WTC11 (cell line): ENCODE measurements around the gene CCDC8. TPM values are rescaled to one million over a fixed set of nuclear protein-coding genes. Genes with fewer than 3 reads are reported as not detected.
A peak's percentile ranks its signal among the peaks of the same experiment; 100 is the strongest.

Experiments used
- ATAC-seq: fragments of 200-7000 bp; cut with Tn5 transposase; 2 replicates; pipeline ENCODE4 v1.10.0; 2021; ENCODE audit warnings: mild to moderate bottlenecking, moderate library complexity
- CTCF ChIA-PET: fragments of 300-600 bp; sonication (Branson Sonifier 250); formaldehyde crosslinking; loops from one replicate; lab custom pipeline; 2021; ENCODE audit warnings: antibody characterized with exemption; lab: Charles Lee
- POLR2A ChIA-PET: fragments of 350-600 bp; sonication (Branson Sonifier 250); formaldehyde crosslinking; loops from one replicate; lab custom pipeline; 2021; ENCODE audit warnings: antibody characterized with exemption; lab: Charles Lee
- DNase-seq: peaks from one replicate; pipeline ENCODE4 v3.0.0; 2021; ENCODE audit warnings: low spot score
- H3K27ac Mint-ChIP-seq: 2 replicates; pipeline ENCODE4 v1.8.0; 2021; ENCODE audit warnings: mixed read lengths
- H3K27me3 Mint-ChIP-seq: 2 replicates; pipeline ENCODE4 v1.8.0; 2021; ENCODE audit warnings: low read depth, mild to moderate bottlenecking, moderate library complexity, mixed read lengths
- H3K36me3 Mint-ChIP-seq: 2 replicates; pipeline ENCODE4 v1.8.0; 2021; ENCODE audit warnings: mixed read lengths
- H3K4me1 Mint-ChIP-seq: 2 replicates; pipeline ENCODE4 v1.8.0; 2022; ENCODE audit warnings: mixed read lengths
- H3K4me3 Mint-ChIP-seq: 2 replicates; pipeline ENCODE4 v1.8.0; 2021; ENCODE audit warnings: mild to moderate bottlenecking, moderate library complexity, mixed read lengths
- H3K9me3 Mint-ChIP-seq: 2 replicates; pipeline ENCODE4 v1.8.0; 2021; ENCODE audit warnings: mixed read lengths
- ARID4B ChIP-seq: sonication (generic); formaldehyde crosslinking; IDR thresholded peaks from 2 replicates; pipeline ENCODE4 v1.8.0; 2023; ENCODE audit warnings: missing genetic modification reagents, mild to moderate bottlenecking, borderline replicate concordance
- CREB1 ChIP-seq: sonication (generic); formaldehyde crosslinking; IDR thresholded peaks from 2 replicates; pipeline ENCODE4 v1.8.0; 2023; ENCODE audit warnings: mild to moderate bottlenecking, missing genetic modification reagents
- IRF2 ChIP-seq: sonication (generic); formaldehyde crosslinking; IDR thresholded peaks from 2 replicates; pipeline ENCODE4 v1.8.0; 2022; ENCODE audit warnings: low read depth, missing genetic modification reagents, borderline replicate concordance
- RORB ChIP-seq: fragments of 250-450 bp; sonication (Bioruptor Pico); IDR thresholded peaks from 2 replicates; pipeline ENCODE4 v1.9.0; 2021; ENCODE audit warnings: mild to moderate bottlenecking
- SP1 ChIP-seq: sonication (generic); formaldehyde crosslinking; conservative IDR thresholded peaks from 2 replicates; pipeline ENCODE4 v1.8.1; 2022; ENCODE audit warnings: missing genetic modification reagents
- TCF7 ChIP-seq: sonication (generic); formaldehyde crosslinking; IDR thresholded peaks from 2 replicates; pipeline ENCODE4 v1.8.0; 2022; ENCODE audit warnings: mild to moderate bottlenecking, low read depth, missing genetic modification reagents, moderate library complexity
- USF1 ChIP-seq: sonication (generic); formaldehyde crosslinking; IDR thresholded peaks from 2 replicates; pipeline ENCODE4 v1.8.0; 2022; ENCODE audit warnings: mild to moderate bottlenecking, missing genetic modification reagents
- ZBTB21 ChIP-seq: sonication (generic); formaldehyde crosslinking; IDR thresholded peaks from 2 replicates; pipeline ENCODE4 v1.8.1; 2023; ENCODE audit warnings: mild to moderate bottlenecking, missing genetic modification reagents, borderline replicate concordance
- ZNF121 ChIP-seq: sonication (generic); formaldehyde crosslinking; IDR thresholded peaks from 2 replicates; pipeline ENCODE4 v1.8.0; 2023; ENCODE audit warnings: missing genetic modification reagents
- ZNF396 ChIP-seq: fragments of 250-450 bp; sonication (Bioruptor Pico); IDR thresholded peaks from 2 replicates; pipeline ENCODE4 v1.8.0; 2021; ENCODE audit warnings: mild to moderate bottlenecking, moderate library complexity, borderline replicate concordance
- total RNA-seq: library from RNA; stranded (reverse); gene quantifications from 3 replicates; pipeline ENCODE4 v1.2.3, GENCODE V29; 2021
- TF ChIP-seq, protein P1 (sequence below): sonication (generic); formaldehyde crosslinking; IDR thresholded peaks from 2 replicates; pipeline ENCODE4 v1.8.0; 2022; ENCODE audit warnings: missing genetic modification reagents

Gene CCDC8
- total RNA-seq, 1 experiment from 2014 or later, result 25.7 TPM

GRCh38 chr19:46460981-46461380, 47.6 kb upstream of the CCDC8 start (continued):
- no peak for TF ChIP-seq ARID4B
- TF ChIP-seq CREB1 (CRISPR knock-in tag), result no peak

- peaks cover 5% of the 10 kb centered on the region; the same call in 1 of the 2 replicates for H3K27me3 Mint-ChIP-seq
- no peak overlapping the region for H3K4me3 Mint-ChIP-seq
- H3K36me3 Mint-ChIP-seq, result no peaks in the 10 kb centered on the region; the same call in 1 of the 2 replicates
- POLR2A ChIA-PET, result no interaction called here
- ATAC-seq (no peak), DNase-seq (no peak)
- CTCF ChIA-PET, result interaction anchor here (0.9 kb wide), 1 partner anchor 56 kb away, joined by 3 read pairs; no protein-coding TSS in a partner anchor
- peaks cover 4% of the 10 kb centered on the region for H3K9me3 Mint-ChIP-seq
- TF ChIP-seq, protein P1, sequence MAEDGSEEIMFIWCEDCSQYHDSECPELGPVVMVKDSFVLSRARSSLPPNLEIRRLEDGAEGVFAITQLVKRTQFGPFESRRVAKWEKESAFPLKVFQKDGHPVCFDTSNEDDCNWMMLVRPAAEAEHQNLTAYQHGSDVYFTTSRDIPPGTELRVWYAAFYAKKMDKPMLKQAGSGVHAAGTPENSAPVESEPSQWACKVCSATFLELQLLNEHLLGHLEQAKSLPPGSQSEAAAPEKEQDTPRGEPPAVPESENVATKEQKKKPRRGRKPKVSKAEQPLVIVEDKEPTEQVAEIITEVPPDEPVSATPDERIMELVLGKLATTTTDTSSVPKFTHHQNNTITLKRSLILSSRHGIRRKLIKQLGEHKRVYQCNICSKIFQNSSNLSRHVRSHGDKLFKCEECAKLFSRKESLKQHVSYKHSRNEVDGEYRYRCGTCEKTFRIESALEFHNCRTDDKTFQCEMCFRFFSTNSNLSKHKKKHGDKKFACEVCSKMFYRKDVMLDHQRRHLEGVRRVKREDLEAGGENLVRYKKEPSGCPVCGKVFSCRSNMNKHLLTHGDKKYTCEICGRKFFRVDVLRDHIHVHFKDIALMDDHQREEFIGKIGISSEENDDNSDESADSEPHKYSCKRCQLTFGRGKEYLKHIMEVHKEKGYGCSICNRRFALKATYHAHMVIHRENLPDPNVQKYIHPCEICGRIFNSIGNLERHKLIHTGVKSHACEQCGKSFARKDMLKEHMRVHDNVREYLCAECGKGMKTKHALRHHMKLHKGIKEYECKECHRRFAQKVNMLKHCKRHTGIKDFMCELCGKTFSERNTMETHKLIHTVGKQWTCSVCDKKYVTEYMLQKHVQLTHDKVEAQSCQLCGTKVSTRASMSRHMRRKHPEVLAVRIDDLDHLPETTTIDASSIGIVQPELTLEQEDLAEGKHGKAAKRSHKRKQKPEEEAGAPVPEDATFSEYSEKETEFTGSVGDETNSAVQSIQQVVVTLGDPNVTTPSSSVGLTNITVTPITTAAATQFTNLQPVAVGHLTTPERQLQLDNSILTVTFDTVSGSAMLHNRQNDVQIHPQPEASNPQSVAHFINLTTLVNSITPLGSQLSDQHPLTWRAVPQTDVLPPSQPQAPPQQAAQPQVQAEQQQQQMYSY (CRISPR knock-in tag), result no peak
- TF ChIP-seq RORB (no peak), ZBTB21 (CRISPR knock-in tag) (no peak), SP1 (CRISPR knock-in tag) (no peak), USF1 (CRISPR knock-in tag) (no peak), ZNF396 (CRISPR knock-in tag) (no peak)
- H3K4me1 Mint-ChIP-seq, result no peaks in the 10 kb centered on the region
- H3K27ac Mint-ChIP-seq, result no peak overlapping the region
These were observed 46.7 kb upstream of the CCDC8 start for GRCh38 chr19:46460055-46460454.

GRCh38 chr19:46456930-46457329, 43.6 kb upstream of the CCDC8 start:
- DNase-seq (no peak), ATAC-seq (no peak)
- ChIA-PET POLR2A (no interaction called here), CTCF (interaction anchor here (0.8 kb wide), 1 partner anchor 81 kb away, joined by 3 read pairs; no protein-coding TSS in a partner anchor)
- no peaks in the 10 kb centered on the region for H3K4me1 Mint-ChIP-seq
- no peak overlapping the region for H3K4me3 Mint-ChIP-seq
- TF ChIP-seq TCF7, result no peak
- TF ChIP-seq ZNF121 (CRISPR knock-in tag), result peak; percentile 52; the same call in 1 of the 2 replicates
- H3K27me3 Mint-ChIP-seq, result peaks cover 5% of the 10 kb centered on the region; the same call in 1 of the 2 replicates
- H3K9me3 Mint-ChIP-seq, result peaks cover 4% of the 10 kb centered on the region
- H3K36me3 Mint-ChIP-seq, result no peaks in the 10 kb centered on the region; the same call in 1 of the 2 replicates
- no peak overlapping the region for H3K27ac Mint-ChIP-seq

GRCh38 chr19:46454244-46454643, 40.9 kb upstream of the CCDC8 start:
- POLR2A ChIA-PET, result no interaction called here
- Mint-ChIP-seq H3K36me3 (peaks cover 6% of the 10 kb centered on the region; the same call in 1 of the 2 replicates), H3K27ac (no peak overlapping the region), H3K4me3 (no peak overlapping the region), H3K4me1 (no peaks in the 10 kb centered on the region), H3K27me3 (peaks cover 7% of the 10 kb centered on the region), H3K9me3 (peaks cover 11% of the 10 kb centered on the region)
- CTCF ChIA-PET, result interaction anchor here (0.6 kb wide), 2 partner anchors 30 to 59 kb away, joined by 4 read pairs; no protein-coding TSS in a partner anchor
- TF ChIP-seq IRF2 (CRISPR knock-in tag), result no peak
- DNase-seq, result no peak
- ATAC-seq, result no peak
